ENCODE measurements around the gene CFAP54.
"Not testable (repeated sequence)": the region's sequence is repeated elsewhere in the genome, so short reads cannot be mapped to it uniquely, and the experiment has no call there.

CFAP54 gene

GRCh38 chr12:96623656-96624217 lies 134.4 kb downstream of the CFAP54 start:
- no peak for DNase-seq (ENCODE audit: low spot score)

DNA sequence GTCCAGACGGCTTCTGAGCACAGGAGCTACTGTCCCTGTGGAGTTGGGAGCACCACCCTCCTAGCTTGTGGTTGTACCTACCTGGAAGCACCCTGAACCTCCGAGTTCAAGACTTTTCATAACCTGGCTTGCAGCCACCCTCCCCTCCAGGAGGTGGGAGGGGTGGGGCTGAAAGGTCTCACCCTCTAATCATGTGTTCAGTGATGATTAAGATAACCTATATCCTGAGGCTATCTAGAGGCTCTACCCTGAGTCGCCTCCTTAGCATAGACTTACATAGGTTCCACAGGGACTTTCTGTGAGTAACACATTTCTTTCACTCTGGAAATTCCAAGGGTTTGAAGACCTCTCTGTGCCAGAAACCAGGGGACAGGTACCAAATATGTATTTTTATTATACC lies 146.5 kb downstream of the CFAP54 start:
- no peak for DNase-seq (ENCODE audit: low spot score)

DNA sequence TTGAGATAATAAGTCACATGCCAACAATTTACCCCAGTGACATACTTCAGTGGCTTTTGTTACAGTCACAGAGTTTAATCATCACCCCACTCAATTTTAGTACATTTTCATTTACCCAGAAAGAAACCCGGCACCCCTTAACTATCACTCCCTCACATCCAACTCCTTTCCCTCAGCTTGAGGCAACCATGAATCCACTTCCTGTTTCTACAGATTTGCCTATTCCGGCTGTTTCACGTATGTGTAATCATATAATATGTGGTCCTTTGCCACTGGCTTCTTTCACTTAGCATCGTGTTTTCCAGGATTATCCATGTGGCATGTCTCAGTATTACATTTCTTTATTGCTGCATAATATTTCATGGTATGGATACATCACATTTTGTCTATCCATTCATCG lies 147.5 kb downstream of the CFAP54 start:
- no peak for DNase-seq (ENCODE audit: low spot score)

GRCh38 chr12:96648923-96649322 lies 159.5 kb downstream of the CFAP54 start:
- no peak for DNase-seq (ENCODE audit: low spot score)

- DNase-seq (ENCODE audit: low spot score), result no peak
Measured at GRCh38 chr12:96652870-96653269, 163.5 kb downstream of the CFAP54 start.

GRCh38 chr12:96658075-96658474 lies 168.7 kb downstream of the CFAP54 start:
- DNase-seq (ENCODE audit: low spot score), result no peak

DNA sequence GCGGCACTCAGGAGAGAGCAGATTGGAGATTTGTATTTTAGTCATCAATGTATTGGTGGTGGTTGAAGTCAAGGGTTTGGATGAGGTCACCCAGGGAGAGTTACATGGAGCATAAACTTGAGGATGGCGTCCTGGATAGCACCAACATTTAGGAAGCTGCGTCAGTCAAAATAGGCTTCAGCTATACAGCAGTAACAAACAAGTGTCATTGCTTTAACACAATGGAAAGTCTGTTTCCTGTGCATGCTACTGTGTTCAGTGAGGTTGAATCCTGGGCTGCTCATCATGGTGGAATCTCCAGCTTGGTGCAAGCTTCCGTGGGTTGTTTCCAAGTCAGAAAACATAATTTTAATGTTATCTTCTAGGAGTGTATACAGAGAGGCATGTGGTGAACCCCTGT lies 180.4 kb downstream of the CFAP54 start:
- DNase-seq (ENCODE audit: low spot score), result no peak

DNA sequence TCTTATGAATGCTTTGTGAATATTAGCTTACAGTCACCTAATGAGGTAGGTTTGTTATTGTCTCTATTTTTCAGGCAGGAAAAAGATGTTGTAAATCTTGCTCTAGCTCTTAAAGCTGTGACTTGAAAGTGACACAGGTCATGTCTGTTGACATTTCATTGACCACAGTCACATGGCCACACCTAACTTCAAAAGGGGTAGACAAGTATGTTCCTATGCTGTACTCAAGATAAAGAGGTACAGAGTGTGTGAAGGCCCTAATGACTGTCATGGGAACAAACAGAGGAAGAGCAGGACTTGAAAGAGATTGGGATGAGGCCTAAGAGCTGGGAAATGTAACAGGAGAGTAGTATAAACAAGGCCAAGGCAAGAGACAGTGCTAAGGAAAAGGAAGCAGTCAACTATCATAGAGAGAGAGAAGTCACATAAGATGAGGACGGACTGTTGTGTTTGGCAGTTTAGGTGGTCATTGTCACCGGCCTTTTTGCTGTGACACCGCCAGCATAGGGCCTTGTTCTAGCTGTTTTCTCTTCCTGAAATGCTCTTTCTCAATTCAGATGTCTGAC lies 181.0 kb downstream of the CFAP54 start:
- no peak for DNase-seq (ENCODE audit: low spot score)

DNA sequence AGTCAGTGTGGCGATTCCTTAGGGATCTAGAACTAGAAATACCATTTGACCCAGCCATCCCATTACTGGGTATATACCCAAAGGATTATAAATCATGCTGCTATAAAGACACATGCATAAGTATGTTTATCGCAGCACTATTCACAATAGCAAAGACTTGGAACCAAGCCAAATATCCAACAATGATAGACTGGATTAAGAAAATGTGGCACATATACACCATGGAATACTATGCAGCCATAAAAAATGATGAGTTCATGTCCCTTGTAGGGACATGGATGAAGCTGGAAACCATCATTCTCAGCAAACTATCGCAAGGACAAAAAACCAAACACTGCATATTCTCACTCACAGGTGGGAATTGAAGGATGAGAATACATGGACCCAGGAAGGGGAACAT lies 186.1 kb downstream of the CFAP54 start:
- not testable (repeated sequence) for DNase-seq (ENCODE audit: low spot score)

- DNase-seq (ENCODE audit: low spot score), result no peak
Measured at GRCh38 chr12:96677363-96677762, 188.0 kb downstream of the CFAP54 start.

GRCh38 chr12:96687719-96688118 lies 198.3 kb downstream of the CFAP54 start:
- no peak for DNase-seq (ENCODE audit: low spot score)

DNA sequence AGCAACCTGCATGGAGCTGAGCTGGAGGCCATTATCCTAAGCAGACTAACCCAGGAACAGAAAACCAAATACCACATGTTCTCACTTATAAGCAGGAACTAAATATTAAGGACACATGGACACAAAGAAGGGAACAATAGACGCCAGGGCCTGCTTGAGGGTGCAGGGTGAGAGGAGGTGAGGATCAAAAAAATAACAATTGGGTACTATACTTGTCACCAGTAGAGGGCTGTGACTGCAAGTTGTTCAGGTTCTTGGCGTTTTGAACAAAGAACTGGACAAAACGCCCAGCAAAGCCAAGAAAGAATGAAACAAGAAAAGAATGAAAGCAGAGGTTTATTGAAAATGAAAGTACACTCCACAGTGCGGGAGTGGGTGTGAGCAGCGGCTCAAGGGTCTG lies 209.1 kb downstream of the CFAP54 start:
- no peak for DNase-seq (ENCODE audit: low spot score)

- DNase-seq (ENCODE audit: low spot score), result no peak
Measured at GRCh38 chr12:96698965-96699364, 209.6 kb downstream of the CFAP54 start.

DNA sequence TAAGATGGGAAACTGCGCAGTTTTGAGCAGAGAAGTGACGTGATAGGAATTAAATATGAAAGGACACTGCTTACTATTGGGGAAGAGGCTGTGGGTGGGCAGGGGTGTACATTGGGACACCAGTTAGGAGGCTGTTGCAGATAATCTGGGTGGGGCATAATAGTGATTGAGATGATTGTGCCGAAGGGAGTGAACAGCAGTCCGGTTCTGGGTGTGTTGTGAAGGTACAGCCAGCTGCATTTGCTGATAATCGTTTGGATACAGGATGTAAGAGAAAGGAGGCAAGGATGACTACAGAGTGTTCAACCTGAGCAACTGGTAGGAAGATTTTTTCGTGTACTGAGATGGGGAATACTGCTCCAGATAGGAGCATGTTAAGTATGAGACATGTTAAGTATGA lies 212.5 kb downstream of the CFAP54 start:
- no peak for DNase-seq (ENCODE audit: low spot score)

GRCh38 chr12:96710127-96710745 lies 220.9 kb downstream of the CFAP54 start:
- no peak for DNase-seq (ENCODE audit: low spot score)

GRCh38 chr12:96711364-96711763 lies 222.0 kb downstream of the CFAP54 start:
- DNase-seq (ENCODE audit: low spot score), result no peak

GRCh38 chr12:96714199-96714598 lies 224.8 kb downstream of the CFAP54 start:
- no peak for DNase-seq (ENCODE audit: low spot score)

GRCh38 chr12:96719660-96720362 lies 230.4 kb downstream of the CFAP54 start:
- peak; percentile 38 for DNase-seq (ENCODE audit: low spot score)

DNA sequence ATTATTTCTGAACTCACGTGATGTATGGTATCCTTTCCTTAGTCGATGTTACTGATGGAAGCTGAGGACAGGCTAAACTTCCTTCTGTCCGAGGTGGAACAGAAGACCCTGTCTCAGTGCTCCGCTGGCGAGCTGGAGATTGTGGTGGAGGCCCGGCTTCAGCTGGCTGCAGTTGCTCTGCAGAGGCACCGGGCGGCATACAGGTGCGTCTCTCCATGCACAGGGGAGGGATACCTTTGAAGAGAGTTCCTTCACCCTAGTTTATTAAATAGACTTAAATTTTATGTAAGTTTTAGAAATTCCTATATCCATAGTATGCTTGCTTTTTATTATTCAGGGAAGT lies 231.0 kb downstream of the CFAP54 start:
- no peak for DNase-seq (ENCODE audit: low spot score)

DNA sequence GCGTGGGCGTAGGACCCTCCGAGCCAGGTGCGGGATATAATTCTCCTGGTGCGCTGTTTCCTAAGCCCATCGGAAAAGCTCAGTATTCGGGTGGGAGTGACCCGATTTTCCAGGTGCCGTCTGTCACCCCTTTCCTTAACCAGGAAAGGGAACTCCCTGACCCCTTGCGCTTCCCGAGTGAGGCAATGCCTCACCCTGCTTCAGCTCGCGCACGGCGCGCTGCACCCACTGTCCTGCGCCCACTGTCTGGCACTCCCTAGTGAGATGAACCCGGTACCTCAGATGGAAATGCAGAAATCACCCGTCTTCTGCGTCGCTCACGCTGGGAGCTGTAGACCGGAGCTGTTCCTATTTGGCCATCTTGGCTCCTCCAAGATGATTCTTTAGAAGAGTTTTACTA lies 240.1 kb downstream of the CFAP54 start:
- DNase-seq (ENCODE audit: low spot score), result not testable (repeated sequence)

DNA sequence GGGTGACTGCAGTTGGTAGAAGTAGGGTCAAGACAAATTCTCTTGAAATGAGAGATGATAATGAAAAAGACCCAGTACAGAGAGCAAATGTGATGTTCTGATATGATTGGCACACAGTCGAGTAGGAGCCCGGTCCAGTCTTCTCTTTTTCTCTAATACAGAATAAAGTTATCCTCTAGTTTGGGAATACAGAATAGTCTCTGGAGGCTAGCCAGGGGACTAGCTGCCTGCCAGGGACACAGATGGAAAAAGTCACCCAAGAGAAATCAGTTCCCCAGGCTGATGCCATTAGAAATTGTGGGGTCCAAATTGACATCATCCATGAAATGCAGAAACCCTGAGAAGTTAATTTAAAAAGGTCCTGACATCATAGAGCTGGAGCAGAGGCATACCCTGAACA lies 240.5 kb downstream of the CFAP54 start:
- DNase-seq (ENCODE audit: low spot score), result no peak

- no peak for DNase-seq (ENCODE audit: low spot score)
Measured at GRCh38 chr12:96743606-96744005, 254.2 kb downstream of the CFAP54 start.

DNA sequence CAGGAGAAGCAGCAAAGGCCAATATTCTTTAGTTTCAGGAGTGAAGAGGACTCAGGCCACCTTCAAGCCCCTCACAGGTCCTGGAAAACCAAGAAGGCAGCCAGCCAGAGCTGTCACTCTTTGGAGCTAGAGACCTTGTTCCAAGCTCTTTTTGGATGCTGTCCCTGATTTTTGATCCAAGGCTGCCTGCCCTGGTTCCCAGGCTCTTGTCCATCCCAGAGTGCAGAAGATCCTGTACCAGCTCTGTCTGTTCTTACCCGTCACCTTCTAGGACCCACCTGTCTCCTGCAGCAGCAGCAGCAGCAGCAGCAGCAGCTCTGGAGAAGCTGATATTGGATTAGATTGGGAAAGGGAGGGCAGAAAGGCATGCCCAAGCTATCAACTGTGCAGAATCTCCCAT lies 260.6 kb downstream of the CFAP54 start:
- DNase-seq (ENCODE audit: low spot score), result no peak

All from pons (tissue), 1 donor.